Measurements from ENCODE around the gene LTBP2.
A peak's percentile ranks its signal among the peaks of the same experiment; 100 is the strongest.

Gene LTBP2

GRCh38 chr14:74612350-74613021, 449 bp upstream of the LTBP2 start:
- DNase-seq: peak; percentile 78

GRCh38 chr14:74610866-74611649, 979 bp downstream of the LTBP2 start:
- peak; percentile 64 for DNase-seq

GRCh38 chr14:74610199-74610865, 1.7 kb downstream of the LTBP2 start:
- no peak for DNase-seq

- DNase-seq: no peak
Observed at GRCh38 chr14:74609721-74610120, 2.3 kb downstream of the LTBP2 start.

- peak; percentile 68 for DNase-seq
Observed at GRCh38 chr14:74608959-74609611, 3.0 kb downstream of the LTBP2 start.

- no peak for DNase-seq
Observed at GRCh38 chr14:74606727-74607126, 5.3 kb downstream of the LTBP2 start.

- DNase-seq: no peak
Observed at GRCh38 chr14:74605531-74606223, 6.4 kb downstream of the LTBP2 start.

- no peak for DNase-seq
Observed at GRCh38 chr14:74604911-74605310, 7.1 kb downstream of the LTBP2 start.

GRCh38 chr14:74604157-74604556, 7.9 kb downstream of the LTBP2 start:
- DNase-seq: no peak

- no peak for DNase-seq
Observed at GRCh38 chr14:74601982-74602381, 10.1 kb downstream of the LTBP2 start.

- DNase-seq: no peak
Observed at GRCh38 chr14:74599946-74600345, 12.1 kb downstream of the LTBP2 start.

GRCh38 chr14:74599321-74599761, 12.7 kb downstream of the LTBP2 start:
- no peak for DNase-seq

- DNase-seq: no peak
Observed at GRCh38 chr14:74596741-74597450, 15.1 kb downstream of the LTBP2 start.

GRCh38 chr14:74595006-74595735, 16.9 kb downstream of the LTBP2 start:
- no peak for DNase-seq

- no peak for DNase-seq
Observed at GRCh38 chr14:74594606-74595005, 17.4 kb downstream of the LTBP2 start.

GRCh38 chr14:74594029-74594428, 18.0 kb downstream of the LTBP2 start:
- no peak for DNase-seq

- no peak for DNase-seq
Observed at GRCh38 chr14:74593241-74593953, 18.6 kb downstream of the LTBP2 start.

GRCh38 chr14:74592476-74593201, 19.4 kb downstream of the LTBP2 start:
- DNase-seq: no peak

- DNase-seq: no peak
Observed at GRCh38 chr14:74591899-74592298, 20.1 kb downstream of the LTBP2 start.
